ENCODE data around the gene TESK2. TPM values are rescaled to one million over a fixed set of nuclear protein-coding genes. Genes with fewer than 3 reads are reported as not detected.

Gene TESK2
- total RNA-seq, 1 donor from 2014 or later, result 1.9 TPM

GRCh38 chr1:45503462-45504360, 12.7 kb upstream of the TESK2 start:
- DNase-seq (ENCODE audit: low read depth, low spot score), result no peak
- no peaks in the 10 kb centered on the region for H3K27me3 Mint-ChIP-seq (ENCODE audit: low read depth)

GRCh38 chr1:45501505-45501859, 10.5 kb upstream of the TESK2 start:
- no peak overlapping the region for H3K27ac Mint-ChIP-seq (ENCODE audit: unreplicated experiment)
- H3K4me3 Mint-ChIP-seq, result peak overlapping the region; percentile 45
- H3K36me3 Mint-ChIP-seq (ENCODE audit: low read depth), result no peaks in the 10 kb centered on the region
- no peaks in the 10 kb centered on the region for H3K27me3 Mint-ChIP-seq (ENCODE audit: low read depth)
- DNase-seq (ENCODE audit: low read depth, low spot score), result no peak
- H3K9me3 Mint-ChIP-seq, result no peaks in the 10 kb centered on the region
- peaks cover 29% of the 10 kb centered on the region for H3K4me1 Mint-ChIP-seq
- TF ChIP-seq CTCF (conservative IDR thresholded peaks at IDR 0.05), result no peak

More at GRCh38 chr1:45503462-45504360, 12.7 kb upstream of the TESK2 start:
- Mint-ChIP-seq H3K27ac (ENCODE audit: unreplicated experiment) (no peak overlapping the region), H3K4me1 (peaks cover 25% of the 10 kb centered on the region), H3K9me3 (no peaks in the 10 kb centered on the region), H3K36me3 (ENCODE audit: low read depth) (no peaks in the 10 kb centered on the region), H3K4me3 (peak overlapping the region; percentile 31)
- TF ChIP-seq CTCF (conservative IDR thresholded peaks at IDR 0.05), result no peak

DNA sequence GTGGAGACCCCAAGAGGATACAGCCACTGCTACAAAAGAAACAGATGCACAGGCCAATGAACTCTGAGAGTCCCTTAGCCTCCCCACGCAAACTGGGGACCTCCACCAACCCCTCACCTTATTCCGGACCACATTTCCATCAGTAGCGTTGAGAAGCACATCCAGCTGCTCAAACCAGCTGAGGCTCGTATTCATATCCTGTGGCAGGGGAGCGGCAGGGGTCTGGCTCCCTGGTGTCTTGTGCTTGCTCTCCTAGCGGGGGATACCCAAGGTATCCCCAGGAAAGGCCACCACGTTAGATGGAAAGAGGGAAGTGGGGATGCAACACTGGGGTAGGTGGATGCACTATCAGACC, 8.4 kb upstream of the TESK2 start:
- Mint-ChIP-seq H3K9me3 (no peaks in the 10 kb centered on the region), H3K4me1 (peaks cover 29% of the 10 kb centered on the region), H3K27me3 (ENCODE audit: low read depth) (no peaks in the 10 kb centered on the region), H3K27ac (ENCODE audit: unreplicated experiment) (peak overlapping the region; percentile 44), H3K36me3 (ENCODE audit: low read depth) (no peaks in the 10 kb centered on the region), H3K4me3 (peak overlapping the region; percentile 96)
- no peak for DNase-seq (ENCODE audit: low read depth, low spot score)
- no peak for TF ChIP-seq CTCF (conservative IDR thresholded peaks at IDR 0.05)

DNA sequence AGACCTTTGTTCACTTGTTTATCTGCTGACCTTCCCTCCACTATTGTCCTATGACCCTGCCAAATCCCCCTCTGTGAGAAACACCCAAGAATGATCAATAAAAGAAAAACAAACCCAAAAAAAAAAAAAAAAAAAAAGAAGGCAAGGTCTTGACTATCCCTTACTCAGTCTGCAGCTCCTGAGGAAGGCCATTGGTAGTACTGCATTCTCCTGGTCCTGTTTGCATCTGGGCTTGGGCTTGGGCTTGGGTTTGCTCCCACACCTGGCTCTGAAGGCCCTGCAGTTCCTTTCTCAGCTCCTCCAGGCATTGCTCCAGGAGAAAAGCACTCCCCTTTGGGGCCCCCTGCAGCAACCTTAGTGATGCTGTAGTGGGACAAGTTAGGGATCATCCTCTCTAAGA, 7.3 kb upstream of the TESK2 start:
- TF ChIP-seq CTCF (conservative IDR thresholded peaks at IDR 0.05), result no peak
- no peak for DNase-seq (ENCODE audit: low read depth, low spot score)
- Mint-ChIP-seq H3K27ac (ENCODE audit: unreplicated experiment) (no peak overlapping the region), H3K4me1 (peaks cover 29% of the 10 kb centered on the region), H3K36me3 (ENCODE audit: low read depth) (no peaks in the 10 kb centered on the region), H3K4me3 (peak overlapping the region; percentile 96), H3K9me3 (no peaks in the 10 kb centered on the region), H3K27me3 (ENCODE audit: low read depth) (no peaks in the 10 kb centered on the region)

- DNase-seq (ENCODE audit: low read depth, low spot score), result peak; percentile 58
- Mint-ChIP-seq H3K27me3 (ENCODE audit: low read depth) (no peaks in the 10 kb centered on the region), H3K4me1 (no peaks in the 10 kb centered on the region), H3K9me3 (no peaks in the 10 kb centered on the region), H3K4me3 (peak overlapping the region; percentile 69), H3K36me3 (ENCODE audit: low read depth) (no peaks in the 10 kb centered on the region), H3K27ac (ENCODE audit: unreplicated experiment) (no peak overlapping the region)
- TF ChIP-seq CTCF (conservative IDR thresholded peaks at IDR 0.05), result peak; percentile 70
These were observed 2.2 kb upstream of the TESK2 start for GRCh38 chr1:45493116-45493697.
